Tibial nerve (tissue), 3 donors: ENCODE measurements around the gene CHKB.

Source experiments
- CTCF ChIP-seq, 5 experiments: fragments of 200-600 bp in 3 of 5; fragments of 450-650 bp in 2 of 5; sonication (generic) in 3 of 5; IDR thresholded peaks; one replicate each; pipeline ENCODE4 v1.5.1; 2016 to 2019; ENCODE audit warnings: antibody characterized with exemption in 5 of 5, mild to moderate bottlenecking in 3 of 5, moderate library complexity in 2 of 5
- POLR2A ChIP-seq, 2 donors: fragments of 450-650 bp; IDR thresholded peaks; one replicate each; pipeline ENCODE4 v1.6.1; 2017; ENCODE audit warnings: antibody characterized with exemption in 2 of 2, mild to moderate bottlenecking in 2 of 2, moderate library complexity in 2 of 2

- TF ChIP-seq CTCF (IDR thresholded peaks at IDR 0.05) (no peak), POLR2A (IDR thresholded peaks at IDR 0.05) (peak; percentile 27 to 54)
Measured at GRCh38 chr22:50530877-50531545, 51.6 kb downstream of the CHKB start.
